Esophagus muscularis mucosa (tissue), 4 donors: ENCODE results near the gene TPCN1. TPM values are rescaled to one million over a fixed set of nuclear protein-coding genes. Genes with fewer than 3 reads are reported as not detected.

ENCODE experiments used
- DNase-seq: peaks from one replicate; pipeline ENCODE4 v3.0.0-alpha.2; 2017; ENCODE audit errors: extremely low spot score
- H3K27ac ChIP-seq, 4 donors: fragments of 200-600 bp; sonication (generic); replicated peaks in 1 of 4; 1 replicate in 3 of 4; 2 replicates in 1 of 4; pipeline ENCODE4 v1.5.1; 2016 to 2019; ENCODE audit warnings: mild to moderate bottlenecking in 1 of 4
- H3K27me3 ChIP-seq, 4 donors: fragments of 200-600 bp; sonication (generic); one replicate each; pipeline versions ENCODE4 v1.5.1 to v1.6.0; 2016 to 2019
- H3K36me3 ChIP-seq, 4 donors: fragments of 200-600 bp; sonication (generic); one replicate each; pipeline ENCODE4 v1.5.1; 2016 to 2019
- H3K4me1 ChIP-seq, 4 donors: fragments of 200-600 bp; sonication (generic); one replicate each; pipeline ENCODE4 v1.5.1; 2016 to 2019
- H3K4me3 ChIP-seq, 4 donors: fragments of 200-600 bp; sonication (generic); 1 replicate in 2 of 4; 2 replicates in 2 of 4; pipeline ENCODE4 v1.5.1; 2016 to 2019; ENCODE audit warnings: mild to moderate bottlenecking in 4 of 4, moderate library complexity in 1 of 4
- H3K9me3 ChIP-seq, 4 donors: fragments of 200-600 bp; sonication (generic); 1 replicate in 3 of 4; 2 replicates in 1 of 4; pipeline ENCODE4 v1.5.1; 2016 to 2019
- CTCF ChIP-seq, 3 experiments: fragments of 200-600 bp in 2 of 3; fragments of 450-650 bp in 1 of 3; sonication (generic) in 2 of 3; IDR thresholded peaks; one replicate each; pipeline ENCODE4 v1.5.1; 2017 to 2019; ENCODE audit warnings: antibody characterized with exemption in 3 of 3, mild to moderate bottlenecking in 2 of 3, moderate library complexity in 1 of 3
- EP300 ChIP-seq: sonication (generic); formaldehyde crosslinking; IDR thresholded peaks from one replicate; pipeline ENCODE4 v1.6.1; 2017; ENCODE audit warnings: antibody characterized with exemption
- POLR2A ChIP-seq: fragments of 450-650 bp; IDR thresholded peaks from one replicate; pipeline ENCODE4 v1.6.1; 2017; ENCODE audit warnings: antibody characterized with exemption, moderate library complexity, mild to moderate bottlenecking, low read depth
- POLR2AphosphoS5 ChIP-seq, 2 donors: sonication (generic); formaldehyde crosslinking; IDR thresholded peaks; one replicate each; pipeline ENCODE4 v1.6.1; 2017; ENCODE audit warnings: antibody characterized with exemption in 2 of 2
- WGBS: methylation state at CpG from one replicate; pipeline ENCODE4 v1.1.5; 2018; 5-methylcytosine and 5-hydroxymethylcytosine counted together
- intact Hi-C: fragments of 100-400 bp; cut with DNase I; formaldehyde crosslinking; loops from one replicate; pipeline ENCODE4 v1.15.1; 2023
- total RNA-seq, 4 donors: library from RNA; depleted of rRNA; stranded (reverse); fragments of >200 nt; gene quantifications; one replicate each; pipeline versions ENCODE4 v1.1.0 to v1.2.1, GENCODE V29; 2016

Gene TPCN1
- total RNA-seq, 4 donors from 2014 or later = 31.1 to 54.0 (median 34.5) TPM

GRCh38 chr12:113276946-113277500 is 55.8 kb downstream of the TPCN1 start:
- DNase-seq = no peak
- peaks cover 26 to 93% (median 78%) of the 10 kb centered on the region in 4 donors for H3K36me3 ChIP-seq
- WGBS = 94% methylated on average over 9 of the region's 10 CpGs
- H3K27ac ChIP-seq = no peak overlapping the region
- H3K4me3 ChIP-seq = no peak overlapping the region
- peaks cover 13 to 16% (median 16%) of the 10 kb centered on the region in 4 donors for H3K4me1 ChIP-seq
- H3K9me3 ChIP-seq = no peaks in the 10 kb centered on the region
- H3K27me3 ChIP-seq = no peaks in the 10 kb centered on the region
- intact Hi-C loops = no loop called here
- TF ChIP-seq POLR2A (no peak), POLR2AphosphoS5 (IDR thresholded peaks at IDR 0.05) (no peak), EP300 (no peak), CTCF (IDR thresholded peaks at IDR 0.05) (no peak)

GRCh38 chr12:113277511-113277910 is 56.2 kb downstream of the TPCN1 start:
- Histone ChIP-seq H3K36me3 (peaks cover 26 to 95% (median 78%) of the 10 kb centered on the region in 4 donors), H3K27ac (no peak overlapping the region), H3K9me3 (no peaks in the 10 kb centered on the region), H3K4me1 (peaks cover 8 to 11% (median 11%) of the 10 kb centered on the region in 4 donors), H3K27me3 (no peaks in the 10 kb centered on the region), H3K4me3 (no peak overlapping the region)
- TF ChIP-seq CTCF (IDR thresholded peaks at IDR 0.05) = no peak
- TF ChIP-seq POLR2A = no peak
- TF ChIP-seq EP300 = no peak
- no peak for TF ChIP-seq POLR2AphosphoS5 (IDR thresholded peaks at IDR 0.05)
- 92% methylated on average over 5 of the region's 5 CpGs for WGBS
- no peak for DNase-seq
- intact Hi-C loops = no loop called here

GRCh38 chr12:113278141-113278540 is 56.9 kb downstream of the TPCN1 start:
- H3K9me3 ChIP-seq = no peaks in the 10 kb centered on the region
- DNase-seq = no peak
- intact Hi-C loops = no loop called here
- 81% methylated on average over 7 of the region's 8 CpGs for WGBS
- H3K27ac ChIP-seq = no peak overlapping the region
- no peak for TF ChIP-seq CTCF (IDR thresholded peaks at IDR 0.05)
- peaks cover 26 to 95% (median 78%) of the 10 kb centered on the region in 4 donors for H3K36me3 ChIP-seq
- no peaks in the 10 kb centered on the region for H3K27me3 ChIP-seq
- H3K4me1 ChIP-seq = peaks cover 2 to 5% (median 4%) of the 10 kb centered on the region in 4 donors
- H3K4me3 ChIP-seq = no peak overlapping the region

- TF ChIP-seq EP300 (no peak), POLR2A (no peak), POLR2AphosphoS5 (IDR thresholded peaks at IDR 0.05) (no peak), CTCF (IDR thresholded peaks at IDR 0.05) (no peak)
- Histone ChIP-seq H3K36me3 (peaks cover 26 to 95% (median 78%) of the 10 kb centered on the region in 4 donors), H3K9me3 (no peaks in the 10 kb centered on the region), H3K4me1 (peaks cover 0 to under 1% (median 0%) of the 10 kb centered on the region in 4 donors), H3K4me3 (no peak overlapping the region), H3K27me3 (no peaks in the 10 kb centered on the region), H3K27ac (no peak overlapping the region)
- no peak for DNase-seq
- intact Hi-C loops = no loop called here
- 80% methylated on average over 5 of the region's 5 CpGs for WGBS
Observed at GRCh38 chr12:113278633-113279032, 57.4 kb downstream of the TPCN1 start.

GRCh38 chr12:113284751-113285150 is 63.5 kb downstream of the TPCN1 start:
- Histone ChIP-seq H3K27me3 (no peaks in the 10 kb centered on the region), H3K27ac (no peak overlapping the region), H3K9me3 (no peaks in the 10 kb centered on the region), H3K4me1 (no peaks in the 10 kb centered on the region), H3K4me3 (no peak overlapping the region), H3K36me3 (peaks cover 42 to 99% (median 92%) of the 10 kb centered on the region in 4 donors)
- WGBS = 89% methylated on average over 13 of the region's 13 CpGs
- no peak for DNase-seq
- intact Hi-C loops = no loop called here
- TF ChIP-seq POLR2AphosphoS5 (IDR thresholded peaks at IDR 0.05) = no peak
- TF ChIP-seq POLR2A = no peak
- no peak for TF ChIP-seq CTCF (IDR thresholded peaks at IDR 0.05)
- TF ChIP-seq EP300 = no peak
